ENCODE data around the gene ZNF579. TPM values are rescaled to one million over a fixed set of nuclear protein-coding genes. Genes with fewer than 3 reads are reported as not detected.
"Not testable (repeated sequence)": the region's sequence is repeated elsewhere in the genome, so short reads cannot be mapped to it uniquely, and the experiment has no call there.

ZNF579 gene
- total RNA-seq, 2 experiments from 2014 or later: 7.2 to 7.5 TPM

- POLR2A ChIA-PET: no interaction called here
- CTCF ChIA-PET: interaction anchor here (0.9 kb wide), 1 partner anchor 28 kb away, joined by 3 read pairs; no protein-coding TSS in a partner anchor
- intact Hi-C loops (cut with DNase I, micrococcal nuclease): no loop called here
- Mint-ChIP-seq H3K9me3 (ENCODE audit: low read depth) (no peaks in the 10 kb centered on the region), H3K4me3 (no peak overlapping the region), H3K27me3 (no peaks in the 10 kb centered on the region), H3K27ac (no peak overlapping the region), H3K4me1 (peaks cover 6% of the 10 kb centered on the region), H3K36me3 (ENCODE audit: low read depth) (peaks cover 40% of the 10 kb centered on the region)
- ATAC-seq: no peak
- DNase-seq: no peak
Measured at GRCh38 chr19:55593096-55593772, 12.6 kb upstream of the ZNF579 start.

- Mint-ChIP-seq H3K9me3 (ENCODE audit: low read depth) (no peaks in the 10 kb centered on the region), H3K27ac (no peak overlapping the region), H3K4me1 (peaks cover 6% of the 10 kb centered on the region), H3K27me3 (no peaks in the 10 kb centered on the region), H3K36me3 (ENCODE audit: low read depth) (peaks cover 37% of the 10 kb centered on the region), H3K4me3 (no peak overlapping the region)
- intact Hi-C loops (cut with DNase I, micrococcal nuclease): no loop called here
- ATAC-seq (no peak), DNase-seq (no peak)
- ChIA-PET POLR2A (no interaction called here), CTCF (no interaction called here)
Measured at GRCh38 chr19:55592391-55593090, 11.9 kb upstream of the ZNF579 start.

GRCh38 chr19:55591555-55591954, 10.9 kb upstream of the ZNF579 start:
- ChIA-PET POLR2A (no interaction called here), CTCF (no interaction called here)
- no peak for ATAC-seq
- Mint-ChIP-seq H3K27ac (no peak overlapping the region), H3K9me3 (ENCODE audit: low read depth) (no peaks in the 10 kb centered on the region), H3K27me3 (no peaks in the 10 kb centered on the region), H3K4me3 (no peak overlapping the region), H3K4me1 (peaks cover 8% of the 10 kb centered on the region), H3K36me3 (ENCODE audit: low read depth) (peaks cover 31% of the 10 kb centered on the region)
- no peak for DNase-seq
- intact Hi-C loops (cut with DNase I, micrococcal nuclease): no loop called here

- POLR2A ChIA-PET: no interaction called here
- Mint-ChIP-seq H3K9me3 (ENCODE audit: low read depth) (no peaks in the 10 kb centered on the region), H3K36me3 (ENCODE audit: low read depth) (peaks cover 23% of the 10 kb centered on the region), H3K27me3 (no peaks in the 10 kb centered on the region), H3K27ac (no peak overlapping the region), H3K4me3 (no peak overlapping the region), H3K4me1 (peaks cover 14% of the 10 kb centered on the region)
- peak; percentile 44 for DNase-seq
- CTCF ChIA-PET: no interaction called here
- intact Hi-C loops (cut with DNase I, micrococcal nuclease): no loop called here
- no peak for ATAC-seq
Measured at GRCh38 chr19:55590617-55591016, 10.0 kb upstream of the ZNF579 start.

GRCh38 chr19:55590109-55590508, 9.5 kb upstream of the ZNF579 start:
- peaks cover 19% of the 10 kb centered on the region for H3K4me1 Mint-ChIP-seq
- no peaks in the 10 kb centered on the region for H3K27me3 Mint-ChIP-seq
- H3K27ac Mint-ChIP-seq: no peak overlapping the region
- no peaks in the 10 kb centered on the region for H3K9me3 Mint-ChIP-seq (ENCODE audit: low read depth)
- no peak for DNase-seq
- intact Hi-C loops (cut with DNase I, micrococcal nuclease): no loop called here
- peaks cover 18% of the 10 kb centered on the region for H3K36me3 Mint-ChIP-seq (ENCODE audit: low read depth)
- CTCF ChIA-PET: interaction anchor here (1.7 kb wide), 1 partner anchor 16 kb away, joined by 6 read pairs; no protein-coding TSS in a partner anchor
- H3K4me3 Mint-ChIP-seq: no peak overlapping the region
- POLR2A ChIA-PET: no interaction called here
- ATAC-seq: no peak

- H3K4me3 Mint-ChIP-seq: no peak overlapping the region
- H3K9me3 Mint-ChIP-seq (ENCODE audit: low read depth): no peaks in the 10 kb centered on the region
- ATAC-seq (no peak), DNase-seq (no peak)
- ChIA-PET CTCF (interaction anchor here (1.7 kb wide), 1 partner anchor 18 kb away, joined by 6 read pairs; no protein-coding TSS in a partner anchor), POLR2A (no interaction called here)
- H3K4me1 Mint-ChIP-seq: peaks cover 19% of the 10 kb centered on the region
- peaks cover 10% of the 10 kb centered on the region for H3K36me3 Mint-ChIP-seq (ENCODE audit: low read depth)
- no peaks in the 10 kb centered on the region for H3K27me3 Mint-ChIP-seq
- H3K27ac Mint-ChIP-seq: no peak overlapping the region
- intact Hi-C loops (cut with DNase I, micrococcal nuclease): loop anchor here in 1 of 2 experiments (5.0 kb wide), 1 partner anchor 724 kb away; the partner anchor contains the start of gene ZSCAN5A
Measured at GRCh38 chr19:55588738-55589137, 8.1 kb upstream of the ZNF579 start.

- intact Hi-C loops (cut with DNase I, micrococcal nuclease): loop anchor here (1.0 to 5.0 kb wide), 6 partner anchors 12 to 725 kb away; partner anchors contain the start of genes FIZ1 (in 2 of the 2), ISOC2 (in 1 of the 2), ZNF784 (in 1 of the 2) and ZNF865 (in 1 of the 2)
- CTCF ChIA-PET: interaction anchor here (0.9 to 1.5 kb wide), 5 partner anchors 13 to 47 kb away, joined by 3 to 11 read pairs (median 5); no protein-coding TSS in a partner anchor
- Mint-ChIP-seq H3K36me3 (ENCODE audit: low read depth) (peaks cover 8% of the 10 kb centered on the region), H3K4me1 (peaks cover 20% of the 10 kb centered on the region), H3K4me3 (peak overlapping the region; percentile 71), H3K27ac (peak overlapping the region; percentile 37), H3K9me3 (ENCODE audit: low read depth) (no peaks in the 10 kb centered on the region), H3K27me3 (no peaks in the 10 kb centered on the region)
- peak; percentile 97 for DNase-seq
- ATAC-seq: peak; percentile 99
- POLR2A ChIA-PET: interaction anchor here (0.7 to 1.0 kb wide), 2 partner anchors 12 to 658 kb away, joined by 3 to 4 read pairs; partner anchors contain the start of gene FIZ1
Measured at GRCh38 chr19:55586976-55587668, 6.5 kb upstream of the ZNF579 start.

GRCh38 chr19:55585658-55586339, 5.2 kb upstream of the ZNF579 start:
- ATAC-seq (peak; percentile 39), DNase-seq (peak; percentile 74)
- CTCF ChIA-PET: interaction anchor here (0.7 to 1.2 kb wide), 3 partner anchors 19 to 109 kb away, joined by 3 read pairs; partner anchors contain the start of gene ZNF628
- peak overlapping the region; percentile 71 for H3K4me3 Mint-ChIP-seq
- POLR2A ChIA-PET: interaction anchor here (1.1 kb wide), 1 partner anchor 13 kb away, joined by 3 read pairs; the partner anchor contains the start of gene FIZ1
- intact Hi-C loops (cut with DNase I, micrococcal nuclease): loop anchor here in 1 of 2 experiments (5.0 kb wide), 1 partner anchor 727 kb away; the partner anchor contains the start of gene ZSCAN5A
- H3K27ac Mint-ChIP-seq: peak overlapping the region; percentile 43
- H3K36me3 Mint-ChIP-seq (ENCODE audit: low read depth): no peaks in the 10 kb centered on the region
- H3K9me3 Mint-ChIP-seq (ENCODE audit: low read depth): no peaks in the 10 kb centered on the region
- peaks cover 32% of the 10 kb centered on the region for H3K4me1 Mint-ChIP-seq
- no peaks in the 10 kb centered on the region for H3K27me3 Mint-ChIP-seq

- Mint-ChIP-seq H3K27me3 (no peaks in the 10 kb centered on the region), H3K4me3 (no peak overlapping the region), H3K36me3 (ENCODE audit: low read depth) (peaks cover 4% of the 10 kb centered on the region), H3K4me1 (peaks cover 33% of the 10 kb centered on the region), H3K27ac (no peak overlapping the region), H3K9me3 (ENCODE audit: low read depth) (no peaks in the 10 kb centered on the region)
- CTCF ChIA-PET: interaction anchor here (0.5 to 1.9 kb wide), 2 partner anchors 11 to 22 kb away, joined by 3 to 4 read pairs; no protein-coding TSS in a partner anchor
- POLR2A ChIA-PET: no interaction called here
- intact Hi-C loops (cut with DNase I, micrococcal nuclease): loop anchor here (5.0 kb wide), 2 partner anchors 57 to 727 kb away; partner anchors contain the start of genes ZNF580 (in 1 of the 2), ZNF581 (in 1 of the 2) and ZSCAN5A (in 1 of the 2)
- DNase-seq: no peak
- ATAC-seq: no peak
Measured at GRCh38 chr19:55584871-55585270, 4.2 kb upstream of the ZNF579 start.

GRCh38 chr19:55583897-55584296, 3.2 kb upstream of the ZNF579 start:
- intact Hi-C loops (cut with DNase I, micrococcal nuclease): loop anchor here in 1 of 2 experiments (5.0 kb wide), 1 partner anchor 58 kb away; the partner anchor contains the start of genes ZNF580 and ZNF581
- ATAC-seq; H3K9me3 Mint-ChIP-seq (ENCODE audit: low read depth); H3K4me3 Mint-ChIP-seq; H3K27me3 Mint-ChIP-seq; DNase-seq; H3K36me3 Mint-ChIP-seq (ENCODE audit: low read depth); H3K27ac Mint-ChIP-seq: not testable (repeated sequence)
- POLR2A ChIA-PET: interaction anchor here (0.6 kb wide), 1 partner anchor 41 kb away, joined by 5 read pairs; the partner anchor contains the start of gene ZNF784
- CTCF ChIA-PET: interaction anchor here (0.6 to 1.9 kb wide), 3 partner anchors 10 to 51 kb away, joined by 3 to 4 read pairs (median 4); no protein-coding TSS in a partner anchor
- peaks cover 37% of the 10 kb centered on the region for H3K4me1 Mint-ChIP-seq
